Astrocyte of the cerebellum (primary cell): ENCODE results near the gene MLH3.

Experiments used
- DNase-seq: peaks from one replicate; pipeline ENCODE4 v3.0.0-alpha.2; 2011; ENCODE audit warnings: low read depth
- H3K4me3 ChIP-seq: 2 replicates; pipeline ENCODE4 v1.5.1; 2011; ENCODE audit warnings: mild to moderate bottlenecking, low read depth, low read length, moderate library complexity
- in situ Hi-C: cut with HindIII; loops from 2 replicates; pipeline ENCODE4 v1.10.0; 2017; ENCODE audit warnings: low sequenced_read_pairs
- TF ChIP-seq, protein P1 (sequence below): IDR thresholded peaks from 2 replicates; pipeline ENCODE4 v1.5.1; 2012; ENCODE audit warnings: low read length, low read depth, moderate library complexity, mild to moderate bottlenecking; ENCODE audit errors: missing control alignments

MLH3 gene

DNA sequence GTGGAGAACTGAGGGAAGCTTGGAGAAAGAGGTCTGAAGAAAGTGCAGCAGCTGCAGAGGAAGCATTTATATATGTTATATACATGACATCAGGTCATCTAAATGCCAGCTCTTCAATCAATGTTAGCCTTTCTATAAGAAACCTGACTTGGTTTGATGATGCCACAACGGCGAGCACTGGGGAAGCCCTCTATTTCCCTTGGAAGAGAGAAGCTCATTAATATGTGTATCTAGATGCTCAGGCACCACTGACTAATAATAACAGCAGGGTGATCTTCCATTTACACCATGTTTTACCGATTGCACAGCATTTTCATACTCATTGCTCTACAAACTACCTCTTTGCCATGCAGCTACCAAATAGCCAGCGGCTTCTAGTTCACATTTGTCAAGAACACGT, 11.7 kb upstream of the MLH3 start:
- TF ChIP-seq, protein P1, sequence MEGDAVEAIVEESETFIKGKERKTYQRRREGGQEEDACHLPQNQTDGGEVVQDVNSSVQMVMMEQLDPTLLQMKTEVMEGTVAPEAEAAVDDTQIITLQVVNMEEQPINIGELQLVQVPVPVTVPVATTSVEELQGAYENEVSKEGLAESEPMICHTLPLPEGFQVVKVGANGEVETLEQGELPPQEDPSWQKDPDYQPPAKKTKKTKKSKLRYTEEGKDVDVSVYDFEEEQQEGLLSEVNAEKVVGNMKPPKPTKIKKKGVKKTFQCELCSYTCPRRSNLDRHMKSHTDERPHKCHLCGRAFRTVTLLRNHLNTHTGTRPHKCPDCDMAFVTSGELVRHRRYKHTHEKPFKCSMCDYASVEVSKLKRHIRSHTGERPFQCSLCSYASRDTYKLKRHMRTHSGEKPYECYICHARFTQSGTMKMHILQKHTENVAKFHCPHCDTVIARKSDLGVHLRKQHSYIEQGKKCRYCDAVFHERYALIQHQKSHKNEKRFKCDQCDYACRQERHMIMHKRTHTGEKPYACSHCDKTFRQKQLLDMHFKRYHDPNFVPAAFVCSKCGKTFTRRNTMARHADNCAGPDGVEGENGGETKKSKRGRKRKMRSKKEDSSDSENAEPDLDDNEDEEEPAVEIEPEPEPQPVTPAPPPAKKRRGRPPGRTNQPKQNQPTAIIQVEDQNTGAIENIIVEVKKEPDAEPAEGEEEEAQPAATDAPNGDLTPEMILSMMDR: no peak
- DNase-seq: no peak
- in situ Hi-C loops: no loop called here
- peak overlapping the region; percentile 90 for H3K4me3 ChIP-seq

DNA sequence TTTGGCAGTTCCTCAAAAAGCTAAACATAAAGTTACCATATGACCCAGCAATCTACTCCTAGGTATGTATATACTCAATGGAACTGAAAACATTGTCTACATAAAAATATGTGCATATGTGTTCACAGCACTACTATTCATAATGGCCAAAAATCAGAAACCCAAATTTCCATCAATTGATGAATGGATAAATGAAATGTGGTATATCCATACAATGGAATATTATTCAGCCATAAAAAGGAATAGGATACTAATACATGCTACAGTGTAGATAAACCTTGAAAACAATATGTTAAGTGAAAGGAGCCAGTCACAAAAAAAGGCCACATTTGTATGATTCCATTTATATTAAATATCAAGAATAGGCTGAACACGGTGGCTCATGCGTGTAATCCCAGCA, 9.2 kb upstream of the MLH3 start:
- no peak overlapping the region for H3K4me3 ChIP-seq
- TF ChIP-seq, protein P1: no peak
- in situ Hi-C loops: no loop called here
- no peak for DNase-seq

DNA sequence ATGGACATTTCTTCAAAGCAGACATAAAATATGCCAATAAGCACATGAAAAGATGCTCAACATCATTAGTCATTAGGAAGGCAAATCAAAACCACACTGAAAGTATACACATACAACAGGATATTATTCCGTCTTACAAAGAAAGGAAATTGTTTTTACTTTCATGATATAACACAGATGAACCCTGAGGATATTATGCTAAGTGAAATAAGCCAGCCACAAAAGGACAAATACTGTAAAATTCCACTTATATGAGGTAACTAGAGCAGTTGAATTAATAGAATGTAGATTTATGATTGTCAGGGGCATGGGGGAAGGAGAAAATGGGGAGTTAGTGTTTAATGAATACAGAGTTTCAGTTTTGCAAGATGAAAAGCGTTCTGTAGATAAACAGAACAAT, 8.4 kb upstream of the MLH3 start:
- TF ChIP-seq, protein P1: no peak
- H3K4me3 ChIP-seq: no peak overlapping the region
- no peak for DNase-seq
- in situ Hi-C loops: no loop called here

DNA sequence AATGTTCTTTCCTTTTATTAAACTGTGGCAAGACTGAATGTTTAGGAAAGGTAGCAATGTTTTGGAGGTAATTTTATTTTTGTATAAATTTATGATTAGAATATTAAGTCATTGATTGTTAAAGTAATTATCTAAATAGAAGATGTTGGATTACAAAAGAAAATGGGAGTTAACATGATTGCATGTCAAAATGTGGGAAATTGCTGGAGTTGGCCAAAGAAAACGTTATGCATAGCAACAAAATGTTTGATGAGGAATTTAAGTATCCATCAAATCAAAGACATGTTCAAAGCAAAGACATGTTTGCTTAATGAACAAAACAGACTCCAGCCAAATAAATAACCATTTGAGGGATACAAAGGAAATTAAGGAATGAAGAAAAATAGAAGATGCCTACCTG, 3.2 kb upstream of the MLH3 start:
- no peak overlapping the region for H3K4me3 ChIP-seq
- no peak for DNase-seq
- TF ChIP-seq, protein P1: no peak
- in situ Hi-C loops: no loop called here

DNA sequence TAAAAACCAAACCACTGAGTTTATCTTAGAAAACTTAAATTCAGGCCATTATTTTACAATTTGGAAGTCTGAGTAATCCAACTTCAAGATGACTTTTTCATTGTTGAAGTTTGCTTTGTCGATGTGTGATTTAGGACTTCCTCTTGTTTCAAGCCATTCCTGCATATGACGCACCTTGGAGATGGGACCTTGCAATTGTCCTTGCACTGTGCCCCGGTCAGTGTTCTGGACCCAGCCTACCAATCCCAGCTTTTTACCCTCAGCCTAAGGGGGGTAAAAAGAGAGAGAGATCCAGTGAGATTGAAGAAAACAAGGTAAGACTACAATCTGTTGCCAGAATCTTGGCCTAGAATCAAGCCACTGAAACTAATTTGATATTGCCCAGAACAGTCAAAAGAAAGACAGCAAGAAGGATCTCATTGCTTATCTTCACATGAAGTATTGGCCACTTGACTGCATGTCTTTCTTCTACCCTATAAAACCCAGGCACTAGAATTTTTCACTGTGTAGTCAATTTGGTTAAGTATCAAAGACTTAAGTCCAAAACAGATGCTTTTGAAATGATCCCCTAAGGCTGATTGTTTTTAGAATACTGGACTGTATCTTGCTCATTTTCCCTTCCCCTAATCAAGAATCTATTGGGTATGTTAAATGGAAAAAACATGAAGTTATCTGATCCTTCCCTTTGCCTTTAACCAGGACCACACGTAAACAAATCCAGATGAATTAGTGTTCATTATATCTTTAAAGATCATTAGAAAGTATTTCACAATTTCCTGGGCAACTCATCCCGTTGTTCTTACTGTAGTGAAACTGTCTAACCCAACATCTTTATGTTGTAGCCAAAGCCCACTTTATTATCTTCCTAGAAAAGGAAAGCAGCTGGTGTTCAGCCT, 2.4 kb upstream of the MLH3 start:
- TF ChIP-seq, protein P1: no peak
- DNase-seq: no peak
- in situ Hi-C loops: no loop called here
- no peak overlapping the region for H3K4me3 ChIP-seq

DNA sequence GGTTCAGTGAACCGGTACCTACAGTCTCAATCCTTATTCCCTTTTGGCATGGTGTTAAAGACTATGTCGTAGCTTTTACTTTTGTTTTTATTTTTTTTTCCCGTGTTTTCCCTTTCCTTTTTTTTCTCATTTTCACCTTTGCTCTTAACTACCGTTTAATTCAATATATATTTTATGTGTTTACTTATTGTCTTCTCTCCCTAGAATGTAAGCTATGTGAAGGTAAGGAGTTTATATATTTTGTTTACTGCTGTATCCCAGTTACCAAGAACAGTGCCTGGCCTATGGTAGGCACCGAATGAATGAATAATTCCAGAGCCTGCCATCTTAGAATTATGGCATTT, 261 bp upstream of the MLH3 start:
- no peak for DNase-seq
- H3K4me3 ChIP-seq: peak overlapping the region; percentile 46
- in situ Hi-C loops: no loop called here
- TF ChIP-seq, protein P1: no peak
